Hepatocyte (in vitro differentiated cells): ENCODE results near the gene TLL2. TPM values are rescaled to one million over a fixed set of nuclear protein-coding genes. Genes with fewer than 3 reads are reported as not detected.

Experiments used
- DNase-seq: peaks from one replicate; pipeline ENCODE4 v3.0.0-alpha.2; 2016; ENCODE audit warnings: low spot score
- H2AFZ ChIP-seq: fragments of 200-600 bp; sonication (generic); 2 replicates; pipeline ENCODE4 v1.6.0; 2016; ENCODE audit warnings: antibody characterized with exemption, mild to moderate bottlenecking
- H3K27ac ChIP-seq: fragments of 200-600 bp; sonication (generic); 2 replicates; pipeline ENCODE4 v1.5.1; 2016; ENCODE audit warnings: mild to moderate bottlenecking
- H3K27me3 ChIP-seq: fragments of 200-600 bp; sonication (generic); 2 replicates; pipeline ENCODE4 v1.6.1; 2016
- H3K36me3 ChIP-seq: fragments of 200-600 bp; sonication (generic); replicated peaks from 2 replicates; pipeline ENCODE4 v1.5.1; 2016; ENCODE audit warnings: low read depth; ENCODE audit not compliant: insufficient read depth
- H3K4me1 ChIP-seq: fragments of 200-600 bp; sonication (generic); 2 replicates; pipeline ENCODE4 v1.5.1; 2016; ENCODE audit warnings: mild to moderate bottlenecking, moderate library complexity; ENCODE audit not compliant: insufficient read depth
- H3K4me2 ChIP-seq: fragments of 200-600 bp; sonication (generic); 2 replicates; pipeline ENCODE4 v1.6.0; 2016
- H3K4me3 ChIP-seq: fragments of 200-600 bp; sonication (generic); 2 replicates; pipeline ENCODE4 v1.5.1; 2016; ENCODE audit warnings: mild to moderate bottlenecking
- H3K79me2 ChIP-seq: fragments of 200-600 bp; sonication (generic); 2 replicates; pipeline ENCODE4 v1.6.0; 2017; ENCODE audit warnings: mild to moderate bottlenecking
- H3K9me2 ChIP-seq: fragments of 200-600 bp; sonication (generic); replicated peaks from 2 replicates; pipeline ENCODE4 v1.6.0; 2017; ENCODE audit warnings: mild to moderate bottlenecking; ENCODE audit not compliant: insufficient read depth
- H3K9me3 ChIP-seq: fragments of 200-600 bp; sonication (generic); 2 replicates; pipeline ENCODE4 v1.5.1; 2016; ENCODE audit warnings: low read depth, mild to moderate bottlenecking
- H4K20me1 ChIP-seq: fragments of 200-600 bp; sonication (generic); 2 replicates; pipeline ENCODE4 v1.6.0; 2016; ENCODE audit warnings: mild to moderate bottlenecking; ENCODE audit not compliant: insufficient read depth, poor library complexity, severe bottlenecking
- CTCF ChIP-seq: fragments of 200-600 bp; sonication (generic); IDR thresholded peaks from 2 replicates; pipeline ENCODE4 v1.5.1; 2016; ENCODE audit warnings: antibody characterized with exemption, mild to moderate bottlenecking; ENCODE audit not compliant: poor library complexity
- EZH2 ChIP-seq: fragments of 200-600 bp; sonication (generic); IDR thresholded peaks from 2 replicates; pipeline ENCODE4 v1.6.1; 2016; ENCODE audit warnings: antibody characterized with exemption, mild to moderate bottlenecking, borderline replicate concordance
- EZH2phosphoT487 ChIP-seq: fragments of 200-600 bp; sonication (generic); IDR thresholded peaks from one replicate; pipeline ENCODE4 v1.6.1; 2018; ENCODE audit warnings: antibody characterized with exemption, mild to moderate bottlenecking, low read depth, moderate library complexity; ENCODE audit not compliant: unreplicated experiment, severe bottlenecking
- WGBS: methylation state at CpG from one replicate; pipeline ENCODE4 v1.1.6; 2016; ENCODE audit warnings: low lambda C conversion rate; ENCODE audit errors: missing lambda C conversion rate; 5-methylcytosine and 5-hydroxymethylcytosine counted together
- polyA plus RNA-seq: library from polyadenylated mRNA; unstranded; fragments of >200 nt; fragmentation: Nextera tagmentation; extraction: Ambion mirVana; gene quantifications from 2 replicates; pipeline ENCODE4 v1.2.1, GENCODE V29; 2016
- total RNA-seq: library from RNA; depleted of rRNA; stranded (reverse); fragments of >200 nt; gene quantifications from 2 replicates; pipeline ENCODE4 v1.2.3, GENCODE V29; 2014

The TLL2 gene
- total and polyA plus RNA-seq, 2 experiments from 2014 or later: 0.50 to 0.76 TPM

DNA sequence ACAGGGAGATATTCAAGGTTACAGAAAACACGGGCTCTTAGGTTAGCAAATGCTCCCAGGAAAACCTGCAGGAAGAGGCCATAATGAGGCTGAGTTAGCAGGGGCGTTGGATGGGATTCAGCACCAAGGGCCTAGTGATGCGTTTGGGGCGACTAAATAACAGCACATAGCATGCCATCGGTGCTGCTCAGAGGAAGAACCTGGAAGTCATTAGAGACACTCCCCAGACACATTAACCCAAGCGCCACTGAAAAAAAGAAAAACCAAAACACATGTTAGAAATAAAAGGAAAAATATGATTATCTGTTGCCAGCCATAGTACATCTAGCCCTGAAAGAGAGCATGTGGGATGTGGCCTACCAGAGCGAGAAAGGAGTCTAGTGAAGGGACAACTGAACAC is 126.1 kb downstream of the TLL2 start:
- no peak overlapping the region for H3K4me2 ChIP-seq
- no peaks in the 10 kb centered on the region for H3K4me1 ChIP-seq
- H3K27ac ChIP-seq: no peak overlapping the region
- no peaks in the 10 kb centered on the region for H3K36me3 ChIP-seq
- no peak for DNase-seq
- no peaks in the 10 kb centered on the region for H3K9me3 ChIP-seq
- WGBS: 67% methylated on average over 7 of the region's 7 CpGs
- H3K9me2 ChIP-seq: no peaks in the 10 kb centered on the region
- TF ChIP-seq CTCF (no peak), EZH2phosphoT487 (no peak), EZH2 (no peak)
- H4K20me1 ChIP-seq: no peaks in the 10 kb centered on the region
- no peaks in the 10 kb centered on the region for H3K27me3 ChIP-seq
- H3K4me3 ChIP-seq: no peak overlapping the region
- no peak overlapping the region for H2AFZ ChIP-seq
- no peaks in the 10 kb centered on the region for H3K79me2 ChIP-seq

GRCh38 chr10:96387161-96387560 is 126.6 kb downstream of the TLL2 start:
- no peak overlapping the region for H3K4me2 ChIP-seq
- H2AFZ ChIP-seq: no peak overlapping the region
- H3K9me3 ChIP-seq: no peaks in the 10 kb centered on the region

DNA sequence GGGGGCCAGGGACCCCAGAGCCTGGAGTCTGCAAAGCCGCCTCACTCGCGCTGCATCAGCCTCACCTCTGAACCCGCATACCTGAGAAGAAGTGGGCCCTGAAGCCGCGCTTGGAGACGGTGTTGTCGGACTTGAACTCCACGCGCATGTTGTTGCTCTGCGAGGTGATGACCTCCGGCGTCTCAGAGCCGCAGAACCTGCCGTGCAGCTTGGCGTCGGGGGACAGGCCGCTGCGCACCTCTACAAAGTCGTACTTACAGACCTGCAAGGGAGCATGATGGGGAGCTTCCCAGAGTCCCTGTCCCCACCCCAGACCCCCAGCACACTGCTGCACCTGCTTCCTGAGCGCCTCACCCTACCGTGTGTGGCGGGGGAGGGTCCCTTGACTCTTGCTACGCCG is 129.2 kb downstream of the TLL2 start:
- H3K36me3 ChIP-seq: no peaks in the 10 kb centered on the region
- no peaks in the 10 kb centered on the region for H3K27me3 ChIP-seq
- WGBS: 87% methylated on average over 22 of the region's 25 CpGs
- no peaks in the 10 kb centered on the region for H3K79me2 ChIP-seq
- H3K4me2 ChIP-seq: no peak overlapping the region
- no peak overlapping the region for H3K27ac ChIP-seq
- H3K4me1 ChIP-seq: no peaks in the 10 kb centered on the region
- TF ChIP-seq CTCF (no peak), EZH2 (no peak), EZH2phosphoT487 (no peak)
- H3K9me2 ChIP-seq: no peaks in the 10 kb centered on the region
- no peak overlapping the region for H3K4me3 ChIP-seq
- no peak overlapping the region for H2AFZ ChIP-seq
- H4K20me1 ChIP-seq: no peaks in the 10 kb centered on the region
- no peaks in the 10 kb centered on the region for H3K9me3 ChIP-seq
- DNase-seq: no peak

More at GRCh38 chr10:96387161-96387560, 126.6 kb downstream of the TLL2 start:
- H3K9me2 ChIP-seq: no peaks in the 10 kb centered on the region
- no peak overlapping the region for H3K27ac ChIP-seq
- DNase-seq: no peak
- no peaks in the 10 kb centered on the region for H3K4me1 ChIP-seq
- no peak overlapping the region for H3K4me3 ChIP-seq
- H3K36me3 ChIP-seq: no peaks in the 10 kb centered on the region
- H3K27me3 ChIP-seq: no peaks in the 10 kb centered on the region
- TF ChIP-seq EZH2phosphoT487: no peak
- no peak for TF ChIP-seq CTCF
- no peak for TF ChIP-seq EZH2
- H3K79me2 ChIP-seq: no peaks in the 10 kb centered on the region
- WGBS: 60% methylated on average over 2 of the region's 2 CpGs
- no peaks in the 10 kb centered on the region for H4K20me1 ChIP-seq

GRCh38 chr10:96380821-96381220 is 132.9 kb downstream of the TLL2 start:
- no peak overlapping the region for H3K27ac ChIP-seq
- no peak overlapping the region for H3K4me2 ChIP-seq
- WGBS: 99% methylated on average over 7 of the region's 7 CpGs

More at GRCh38 chr10:96380821-96381220, 132.9 kb downstream of the TLL2 start:
- Histone ChIP-seq H3K27me3 (no peaks in the 10 kb centered on the region), H3K9me2 (no peaks in the 10 kb centered on the region), H3K36me3 (no peaks in the 10 kb centered on the region), H3K9me3 (no peaks in the 10 kb centered on the region), H4K20me1 (no peaks in the 10 kb centered on the region), H3K4me1 (no peaks in the 10 kb centered on the region), H2AFZ (no peak overlapping the region), H3K4me3 (no peak overlapping the region), H3K79me2 (no peaks in the 10 kb centered on the region)
- DNase-seq: no peak
- TF ChIP-seq EZH2phosphoT487: no peak
- TF ChIP-seq CTCF: no peak
- TF ChIP-seq EZH2: no peak
